Measurements from ENCODE around the gene LIN7B.
A peak's percentile ranks its signal among the peaks of the same experiment; 100 is the strongest.
"Not testable (repeated sequence)": the region's sequence is repeated elsewhere in the genome, so short reads cannot be mapped to it uniquely, and the experiment has no call there.

Gene LIN7B

DNA sequence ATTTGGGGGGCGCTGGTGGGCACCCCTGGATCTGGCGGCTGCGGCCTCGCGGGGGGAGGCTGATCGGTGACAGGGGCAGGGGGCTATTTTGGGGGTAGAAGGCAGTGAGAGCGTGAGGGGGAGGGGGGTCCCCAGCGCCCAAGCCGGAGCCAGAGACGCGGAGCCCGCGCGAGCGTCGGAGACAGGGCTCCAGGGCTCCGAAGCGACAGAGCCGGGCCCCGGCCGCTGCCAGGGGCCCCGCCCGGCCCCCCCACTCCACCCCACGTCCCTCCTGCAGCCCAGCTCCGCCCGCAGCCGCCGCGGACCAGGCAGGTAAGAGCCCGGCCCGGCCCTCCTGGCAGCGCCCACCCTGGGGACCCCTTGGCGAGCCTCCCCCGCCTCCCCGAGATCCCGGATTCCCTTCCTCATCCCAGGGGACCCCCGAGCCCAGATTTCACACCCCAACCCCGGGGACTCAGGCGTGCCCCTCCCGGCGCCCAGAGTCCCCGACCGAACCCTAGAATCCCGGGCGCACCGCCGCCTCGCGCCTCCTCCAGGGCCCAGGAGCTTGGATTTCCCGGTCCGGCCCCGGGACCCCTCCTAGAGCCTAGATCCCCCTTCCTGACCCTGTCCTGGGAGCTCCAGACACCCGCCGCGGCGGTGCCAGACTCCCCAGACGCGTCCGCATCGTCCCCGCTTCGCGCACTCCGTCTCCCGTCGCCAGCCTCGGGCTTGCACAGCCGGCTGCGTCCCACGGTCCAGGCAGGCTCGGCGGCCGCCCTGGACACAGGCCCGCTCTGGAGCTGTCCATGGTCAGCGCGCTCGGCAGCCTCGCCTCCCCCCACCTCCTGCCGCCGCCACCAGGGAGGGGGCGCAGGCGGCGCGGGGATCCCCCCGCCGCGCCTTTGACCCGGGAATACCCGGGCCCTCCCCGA, 5.5 kb downstream of the LIN7B start, which contains the start of gene PPFIA3:
PPFIA3 (plus strand) TSS at position 134 of the 914 bp plus-strand sequence. CDS start 8,330 bp downstream, outside the sequence.
- no peak for FAIRE-seq

- FAIRE-seq = no peak
Observed at GRCh38 chr19:49120325-49120683, 6.1 kb downstream of the LIN7B start.

GRCh38 chr19:49120868-49121267, 6.7 kb downstream of the LIN7B start:
- FAIRE-seq = no peak

- FAIRE-seq = not testable (repeated sequence)
Observed at GRCh38 chr19:49121841-49122240, 7.7 kb downstream of the LIN7B start.

GRCh38 chr19:49123285-49123684, 9.1 kb downstream of the LIN7B start:
- FAIRE-seq = not testable (repeated sequence)

DNA sequence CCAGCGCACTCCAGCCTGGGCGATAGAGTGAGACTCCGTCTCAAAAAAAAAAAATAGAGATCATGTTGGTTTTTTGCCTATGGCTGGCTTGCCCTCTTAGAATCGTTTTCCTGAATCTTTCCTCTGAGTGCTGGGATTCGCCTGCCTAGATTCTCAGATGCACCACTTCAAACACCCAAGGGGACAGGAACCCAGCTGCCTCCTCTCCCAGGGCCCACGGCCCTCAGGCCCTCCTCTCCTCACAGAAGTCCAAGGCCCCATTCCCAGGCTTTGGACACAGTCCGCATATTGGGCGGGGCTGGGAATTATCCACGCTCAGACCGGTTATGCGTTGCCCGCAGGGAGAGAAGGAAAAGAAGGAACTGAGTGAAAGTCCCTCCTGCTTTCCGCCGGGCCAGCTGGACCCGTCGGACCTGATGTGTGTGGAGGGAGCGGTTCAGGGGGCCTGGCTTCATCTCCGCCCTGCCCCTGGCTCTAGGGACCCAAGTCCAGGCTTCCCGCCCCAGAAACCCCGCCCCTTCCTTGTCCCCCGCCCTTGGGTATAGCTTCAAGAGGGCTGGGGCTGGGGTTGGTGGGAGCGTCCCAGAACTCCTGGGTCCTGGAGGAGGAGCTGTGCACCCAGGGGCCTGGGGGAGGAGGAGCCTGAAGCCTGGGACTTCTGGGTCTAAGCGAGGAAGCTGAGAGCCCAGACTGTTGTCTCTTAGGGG, 11.0 kb downstream of the LIN7B start:
- no peak for FAIRE-seq

DNA sequence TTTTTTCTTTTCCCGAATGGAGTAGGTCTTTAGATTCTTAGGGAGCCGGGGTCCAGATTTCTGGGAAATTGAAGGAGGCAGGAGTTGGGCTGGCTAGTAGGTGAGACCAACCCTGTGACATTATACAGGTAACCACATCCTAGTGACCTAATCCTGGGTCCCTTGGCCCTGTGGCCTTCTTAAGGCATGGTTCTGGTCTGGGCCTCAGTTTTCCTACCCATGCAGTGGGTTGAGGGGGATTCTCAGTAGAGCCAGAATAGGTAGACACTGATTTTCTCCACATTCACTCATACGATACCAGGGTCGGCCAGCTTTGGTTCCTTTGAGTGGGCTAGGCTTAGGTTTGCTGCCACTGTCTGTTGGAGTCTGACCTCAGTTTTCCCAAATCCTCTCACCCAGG, 12.4 kb downstream of the LIN7B start:
- no peak for FAIRE-seq

GRCh38 chr19:49127225-49127624, 13.1 kb downstream of the LIN7B start:
- not testable (repeated sequence) for FAIRE-seq

- FAIRE-seq = no peak
Observed at GRCh38 chr19:49127674-49128544, 13.7 kb downstream of the LIN7B start.

GRCh38 chr19:49128545-49129237, 14.5 kb downstream of the LIN7B start:
- FAIRE-seq = no peak

- FAIRE-seq = no peak
Observed at GRCh38 chr19:49129238-49129583, 15.0 kb downstream of the LIN7B start.

DNA sequence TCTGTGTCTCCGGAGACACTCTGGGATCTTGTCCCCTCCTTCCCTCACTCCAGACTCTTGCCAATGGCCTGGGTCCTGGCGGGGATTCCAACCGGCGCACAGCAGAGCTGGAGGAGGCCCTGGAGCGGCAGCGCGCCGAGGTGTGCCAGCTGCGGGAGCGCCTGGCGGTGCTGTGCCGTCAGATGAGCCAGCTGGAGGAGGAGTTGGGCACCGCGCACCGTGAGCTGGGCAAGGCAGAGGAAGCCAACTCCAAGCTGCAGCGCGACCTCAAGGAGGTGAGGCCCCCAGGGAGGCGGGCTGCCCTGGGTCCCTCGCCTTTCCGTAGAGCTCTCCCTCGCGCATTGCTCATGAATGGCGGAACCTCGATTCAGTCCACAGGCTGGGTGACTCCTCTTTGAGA, 16.2 kb downstream of the LIN7B start:
- FAIRE-seq = no peak

- no peak for FAIRE-seq
Observed at GRCh38 chr19:49132974-49133609, 18.9 kb downstream of the LIN7B start.

GRCh38 chr19:49133621-49134454, 19.7 kb downstream of the LIN7B start:
- no peak for FAIRE-seq

GRCh38 chr19:49135686-49136085, 21.5 kb downstream of the LIN7B start:
- no peak for FAIRE-seq

DNA sequence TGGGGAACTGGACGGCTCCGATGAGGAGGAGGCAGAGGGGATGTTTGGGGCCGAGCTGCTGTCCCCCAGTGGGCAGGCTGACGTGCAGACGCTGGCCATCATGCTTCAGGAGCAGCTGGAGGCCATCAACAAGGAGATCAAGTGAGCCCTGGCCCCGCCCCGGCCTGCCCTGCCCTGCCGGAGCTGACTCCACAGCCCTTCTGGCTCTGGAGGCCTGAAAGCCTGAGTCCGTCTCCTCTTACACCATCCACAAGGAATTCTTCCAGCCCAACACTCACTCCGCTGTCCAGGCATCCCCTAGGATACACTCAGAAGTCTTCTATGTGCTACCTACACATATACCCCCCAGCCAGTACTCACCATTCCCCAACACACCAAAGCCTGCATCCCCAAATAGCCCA, 22.6 kb downstream of the LIN7B start:
- no peak for FAIRE-seq

GRCh38 chr19:49140951-49141350, 26.8 kb downstream of the LIN7B start:
- FAIRE-seq = no peak

DNA sequence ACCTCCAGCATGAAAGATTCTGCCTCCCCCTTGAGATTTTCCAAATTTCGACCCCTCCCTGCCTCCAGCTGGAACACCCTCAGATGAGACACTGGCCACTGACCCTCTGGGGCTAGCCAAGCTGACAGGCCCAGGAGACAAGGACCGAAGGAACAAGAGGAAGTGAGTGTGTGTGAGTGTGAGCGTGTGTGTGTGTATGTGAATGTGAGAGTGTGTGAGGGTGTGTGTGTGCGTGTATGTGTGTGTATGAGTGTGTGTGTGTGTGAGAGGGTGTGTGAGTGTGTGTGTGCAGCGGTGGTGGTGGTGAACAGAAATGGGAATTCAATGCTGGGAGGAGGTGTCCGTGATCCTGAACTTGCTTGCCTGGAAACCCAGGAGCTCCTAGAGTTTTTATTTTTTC, 27.2 kb downstream of the LIN7B start:
- FAIRE-seq = no peak

DNA sequence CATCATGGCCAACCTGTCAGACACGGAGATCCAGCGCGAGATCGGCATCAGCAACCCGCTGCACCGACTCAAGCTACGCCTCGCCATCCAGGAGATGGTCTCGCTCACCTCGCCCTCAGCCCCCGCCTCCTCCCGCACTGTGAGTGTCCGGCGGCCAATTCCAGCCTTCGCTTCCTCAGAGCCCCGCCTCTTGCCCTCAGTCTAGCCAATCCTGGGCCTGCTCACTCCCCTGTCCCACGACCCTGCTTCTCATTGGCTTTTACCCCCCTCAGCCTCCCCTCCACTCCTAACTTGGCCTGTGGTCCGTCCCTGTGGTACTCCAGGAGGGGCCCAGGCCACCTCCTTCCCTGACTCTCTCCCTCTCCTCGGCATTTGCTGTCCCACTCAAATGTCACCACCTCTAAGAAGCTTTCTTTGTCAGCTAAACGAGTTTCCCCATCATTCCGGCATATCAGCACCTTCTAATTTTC, 28.7 kb downstream of the LIN7B start:
- FAIRE-seq = peak; percentile 91

- no peak for FAIRE-seq
Observed at GRCh38 chr19:49145573-49146407, 31.6 kb downstream of the LIN7B start.
